ENCODE results near the gene WDR45. TPM values are rescaled to one million over a fixed set of nuclear protein-coding genes. Genes with fewer than 3 reads are reported as not detected.
"Not testable (repeated sequence)": the region's sequence is repeated elsewhere in the genome, so short reads cannot be mapped to it uniquely, and the experiment has no call there.

Gene WDR45
- total RNA-seq (2021): 36.7 and 43.4 TPM in 2 replicates
- percentile 45 among the genes with signal in this experiment for Bru-seq, nascent RNA
- BruChase-seq, experiment 1, labeled RNA remaining after a 2-hour chase: percentile 47 among the genes with signal in this experiment
- percentile 72 among the genes with signal in this experiment for BruChase-seq, experiment 2, labeled RNA remaining after a 6-hour chase
- long read RNA-seq, transcript WDR45-207 (11 exons, 1,639 nt): major isoform, 41 of 97 reads
- long read RNA-seq, transcript WDR45-224 (10 exons, 1,301 nt): minor isoform, 10 of 97 reads
- long read RNA-seq, transcript WDR45-206 (11 exons, 1,381 nt): minor isoform, 5 of 97 reads
- long read RNA-seq, partial matches to known transcripts: 6 of 97 reads
- long read RNA-seq, other reads (novel, unspliced or antisense): 33 of 97 reads

- Histone ChIP-seq H3K9me3 (ENCODE audit: insufficient read depth, low read depth) (no peaks in the 10 kb centered on the region), H3K4me1 (replicated peaks; ENCODE audit: insufficient read depth) (no peaks in the 10 kb centered on the region), H4K20me1 (ENCODE audit: insufficient read depth) (no peaks in the 10 kb centered on the region), H3K9me2 (ENCODE audit: insufficient read depth) (no peaks in the 10 kb centered on the region), H2AFZ (peak within 1 kb of the TSS; percentile 75; the same call in 1 of the 2 replicates), H3K79me2 (ENCODE audit: low read depth) (no peaks in the 10 kb centered on the region), H3K4me2 (peak within 1 kb of the TSS; percentile 69), H3K4me3 (peak within 1 kb of the TSS; percentile 62; the same call in 1 of the 2 replicates), H3K36me3 (ENCODE audit: low read depth) (no peaks in the 10 kb centered on the region), H3K27me3 (ENCODE audit: insufficient read depth, low read depth) (no peaks in the 10 kb centered on the region), H3F3A (ENCODE audit: insufficient read depth, low read depth) (no peaks in the 10 kb centered on the region), H3K27ac (peak within 1 kb of the TSS; percentile 47)
- peak; percentile 36 to 45 for DNase-seq
- no peak for TF ChIP-seq CTCF (conservative IDR thresholded peaks at IDR 0.05)
- POLR2A ChIA-PET (ENCODE audit: unreplicated experiment): no interaction called here
- intact Hi-C loops (cut with micrococcal nuclease; ENCODE audit: unreplicated experiment): no loop called here
- TSS peak; percentile 73 for BruUV-seq (replicated peaks)
- CTCF ChIA-PET: interaction anchor here (0.7 kb wide), 1 partner anchor 106 kb away, joined by 3 read pairs; no protein-coding TSS in a partner anchor
Measured at GRCh38 chrX:49079489-49080428, at the start of gene WDR45. TSS of gene WDR45 (minus strand) at chrX:49079887. CDS start at chrX:49078095, 1,792 bp downstream.

- H3K9me2 ChIP-seq (ENCODE audit: insufficient read depth): no peaks in the 10 kb centered on the region
- BruUV-seq (replicated peaks): no TSS peak
- intact Hi-C loops (cut with micrococcal nuclease; ENCODE audit: unreplicated experiment): no loop called here
Measured at GRCh38 chrX:49129427-49129826, 49.7 kb upstream of the WDR45 start.

GRCh38 chrX:49127742-49128258 lies 48.1 kb upstream of the WDR45 start:
- H3K27me3 ChIP-seq (ENCODE audit: insufficient read depth, low read depth); H3K4me3 ChIP-seq; H3K4me1 ChIP-seq (replicated peaks; ENCODE audit: insufficient read depth); H3K9me2 ChIP-seq (ENCODE audit: insufficient read depth); H2AFZ ChIP-seq; H3K9me3 ChIP-seq (ENCODE audit: insufficient read depth, low read depth); H3K4me2 ChIP-seq; H3K36me3 ChIP-seq (ENCODE audit: low read depth); CTCF ChIA-PET; H4K20me1 ChIP-seq (ENCODE audit: insufficient read depth); intact Hi-C loops (cut with micrococcal nuclease; ENCODE audit: unreplicated experiment); POLR2A ChIA-PET (ENCODE audit: unreplicated experiment); H3F3A ChIP-seq (ENCODE audit: insufficient read depth, low read depth); H3K79me2 ChIP-seq (ENCODE audit: low read depth); DNase-seq; BruUV-seq (replicated peaks); H3K27ac ChIP-seq: not testable (repeated sequence)

More at GRCh38 chrX:49129427-49129826, 49.7 kb upstream of the WDR45 start:
- Histone ChIP-seq H3K4me2 (no peak overlapping the region), H3F3A (ENCODE audit: insufficient read depth, low read depth) (no peaks in the 10 kb centered on the region), H3K27me3 (ENCODE audit: insufficient read depth, low read depth) (no peaks in the 10 kb centered on the region), H3K79me2 (ENCODE audit: low read depth) (no peaks in the 10 kb centered on the region), H4K20me1 (ENCODE audit: insufficient read depth) (no peaks in the 10 kb centered on the region), H3K4me3 (no peak overlapping the region), H2AFZ (no peak overlapping the region), H3K4me1 (replicated peaks; ENCODE audit: insufficient read depth) (no peaks in the 10 kb centered on the region), H3K36me3 (ENCODE audit: low read depth) (no peaks in the 10 kb centered on the region), H3K9me3 (ENCODE audit: insufficient read depth, low read depth) (no peaks in the 10 kb centered on the region), H3K27ac (no peak overlapping the region)
- CTCF ChIA-PET: no interaction called here
- TF ChIP-seq EZH2 (IDR thresholded peaks at IDR 0.05; ENCODE audit: low read depth): no peak
- TF ChIP-seq CTCF (conservative IDR thresholded peaks at IDR 0.05): no peak
- no peak for DNase-seq
- POLR2A ChIA-PET (ENCODE audit: unreplicated experiment): no interaction called here
